GM12891 (cell line): Measurements from ENCODE around the gene HAUS5.

Experiments
- POLR2A ChIP-seq: IDR thresholded peaks from 2 replicates; pipeline ENCODE4 v1.6.1; 2011; ENCODE audit warnings: low read depth, low read length, control low read depth
- POLR2AphosphoS5 ChIP-seq: IDR thresholded peaks from 2 replicates; pipeline ENCODE4 v1.6.1; 2011; ENCODE audit warnings: low read depth, low read length, control low read depth
- POU2F2 ChIP-seq: IDR thresholded peaks from 2 replicates; pipeline ENCODE4 v1.6.1; 2011; ENCODE audit warnings: low read depth, mild to moderate bottlenecking, control low read depth, low read length, moderate library complexity
- TAF1 ChIP-seq: IDR thresholded peaks from 2 replicates; pipeline ENCODE4 v1.6.1; 2011; ENCODE audit warnings: low read depth, low read length, control low read depth

DNA sequence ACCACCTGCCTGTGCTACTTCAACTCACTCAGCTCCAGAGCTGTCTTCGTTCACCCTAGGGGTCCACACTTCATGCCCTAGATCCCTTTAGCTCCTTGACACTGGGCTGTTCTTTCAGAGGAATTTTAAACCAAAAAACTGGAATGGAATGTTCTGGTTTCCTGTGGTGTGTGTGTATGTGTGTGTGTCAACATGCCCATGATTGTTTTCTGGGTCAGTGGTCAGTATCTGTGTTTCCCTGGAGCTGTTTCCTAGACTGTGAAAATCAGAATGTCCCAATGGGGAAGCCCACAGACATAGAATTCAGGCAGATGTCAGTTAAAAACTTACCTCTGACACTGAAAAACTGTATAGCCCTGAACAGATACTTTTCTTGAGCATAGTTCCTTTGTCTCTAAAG lies 25.2 kb upstream of the HAUS5 start:
- TF ChIP-seq POLR2AphosphoS5 (no peak), POLR2A (no peak), TAF1 (no peak), POU2F2 (no peak)
